Measurements from ENCODE around the gene NMB.
"Not testable (repeated sequence)": the region's sequence is repeated elsewhere in the genome, so short reads cannot be mapped to it uniquely, and the experiment has no call there.

NMB gene

GRCh38 chr15:84658080-84658787 lies at the start of gene NMB:
Gene NMB, minus strand, starts transcription at chr15:84658199. Its CDS starts 47 bp downstream, at chr15:84658152.
- peak; percentile 50 for DNase-seq (ENCODE audit: low read depth)

- no peak for DNase-seq (ENCODE audit: low read depth)
Measured at GRCh38 chr15:84703808-84704207, 45.8 kb upstream of the NMB start.

GRCh38 chr15:84702961-84703482 lies 45.0 kb upstream of the NMB start:
- DNase-seq (ENCODE audit: low read depth), result no peak

GRCh38 chr15:84699538-84700191 lies 41.7 kb upstream of the NMB start:
- DNase-seq (ENCODE audit: low read depth), result no peak

GRCh38 chr15:84697236-84697990 lies 39.4 kb upstream of the NMB start:
- DNase-seq (ENCODE audit: low read depth), result no peak

GRCh38 chr15:84696757-84697156 lies 38.8 kb upstream of the NMB start:
- DNase-seq (ENCODE audit: low read depth), result no peak

GRCh38 chr15:84690342-84690741 lies 32.3 kb upstream of the NMB start:
- DNase-seq (ENCODE audit: low read depth), result no peak

- no peak for DNase-seq (ENCODE audit: low read depth)
Measured at GRCh38 chr15:84689858-84690257, 31.9 kb upstream of the NMB start.

- DNase-seq (ENCODE audit: low read depth), result not testable (repeated sequence)
Measured at GRCh38 chr15:84686446-84686845, 28.4 kb upstream of the NMB start.

- peak; percentile 67 for DNase-seq (ENCODE audit: low read depth)
Measured at GRCh38 chr15:84685304-84685703, 27.3 kb upstream of the NMB start.

- no peak for DNase-seq (ENCODE audit: low read depth)
Measured at GRCh38 chr15:84684092-84684491, 26.1 kb upstream of the NMB start.

GRCh38 chr15:84681831-84682230 lies 23.8 kb upstream of the NMB start:
- DNase-seq (ENCODE audit: low read depth), result no peak

- DNase-seq (ENCODE audit: low read depth), result peak; percentile 78
Measured at GRCh38 chr15:84671211-84671610, 13.2 kb upstream of the NMB start.

GRCh38 chr15:84669726-84670125 lies 11.7 kb upstream of the NMB start:
- DNase-seq (ENCODE audit: low read depth), result peak; percentile 90

GRCh38 chr15:84668221-84668982 lies 10.4 kb upstream of the NMB start:
- DNase-seq (ENCODE audit: low read depth), result no peak

- no peak for DNase-seq (ENCODE audit: low read depth)
Measured at GRCh38 chr15:84666373-84666772, 8.4 kb upstream of the NMB start.

GRCh38 chr15:84661001-84661400 lies 3.0 kb upstream of the NMB start:
- DNase-seq (ENCODE audit: low read depth), result no peak

GRCh38 chr15:84659904-84660781 lies 2.1 kb upstream of the NMB start:
- no peak for DNase-seq (ENCODE audit: low read depth)

GRCh38 chr15:84658788-84659411 lies 901 bp upstream of the NMB start:
- no peak for DNase-seq (ENCODE audit: low read depth)

- no peak for DNase-seq (ENCODE audit: low read depth)
Measured at GRCh38 chr15:84657748-84658079, 285 bp downstream of the NMB start.

- DNase-seq (ENCODE audit: low read depth), result no peak
Measured at GRCh38 chr15:84656972-84657371, 1.0 kb downstream of the NMB start.
